Upper lobe of left lung (tissue), 6 donors: ENCODE data around the gene PDPK1. TPM values are rescaled to one million over a fixed set of nuclear protein-coding genes. Genes with fewer than 3 reads are reported as not detected.

ENCODE experiments used
- ATAC-seq, 2 donors: fragments of 200-7000 bp; cut with Tn5 transposase; one replicate each; pipeline ENCODE4 v1.9.1; 2022; ENCODE audit warnings: mild to moderate bottlenecking in 2 of 2, moderate library complexity in 2 of 2; ENCODE audit not compliant: low FRiP score in 2 of 2
- DNase-seq, 2 donors: peaks; one replicate each; pipeline ENCODE4 v3.0.0-alpha.2; 2019 to 2020
- H3K27ac ChIP-seq, 4 donors: fragments of 200-600 bp; sonication (generic); one replicate each; pipeline ENCODE4 v1.5.1; 2016 to 2019
- H3K27me3 ChIP-seq, 4 donors: fragments of 200-600 bp; sonication (generic); one replicate each; pipeline ENCODE4 v1.5.1; 2017 to 2019
- H3K36me3 ChIP-seq, 4 donors: fragments of 200-600 bp; sonication (generic); one replicate each; pipeline ENCODE4 v1.5.1; 2016 to 2019
- H3K4me1 ChIP-seq, 4 donors: fragments of 200-600 bp; sonication (generic); one replicate each; pipeline ENCODE4 v1.5.1; 2018 to 2019
- H3K4me3 ChIP-seq, 4 donors: fragments of 200-600 bp; sonication (generic); one replicate each; pipeline ENCODE4 v1.5.1; 2017 to 2019; ENCODE audit warnings: mild to moderate bottlenecking in 2 of 4, moderate library complexity in 1 of 4
- H3K9me3 ChIP-seq, 4 donors: fragments of 200-600 bp; sonication (generic); one replicate each; pipeline ENCODE4 v1.5.1; 2018 to 2019
- CTCF ChIP-seq, 6 experiments: fragments of 450-650 bp in 4 of 6; fragments of 200-600 bp in 2 of 6; sonication (generic) in 2 of 6; IDR thresholded peaks; one replicate each; pipeline ENCODE4 v1.5.1; 2016 to 2019; ENCODE audit warnings: antibody characterized with exemption in 6 of 6
- EP300 ChIP-seq, 4 donors: sonication (generic); formaldehyde crosslinking; IDR thresholded peaks; one replicate each; pipeline ENCODE4 v1.5.1; 2017; ENCODE audit warnings: antibody characterized with exemption in 4 of 4, control low read depth in 2 of 4
- POLR2A ChIP-seq, 4 donors: fragments of 450-650 bp; IDR thresholded peaks; one replicate each; pipeline ENCODE4 v1.5.1; 2016 to 2017; ENCODE audit warnings: antibody characterized with exemption in 4 of 4, mild to moderate bottlenecking in 2 of 4
- POLR2AphosphoS5 ChIP-seq, 2 donors: sonication (generic); formaldehyde crosslinking; IDR thresholded peaks; one replicate each; pipeline ENCODE4 v1.5.1; 2017; ENCODE audit warnings: antibody characterized with exemption in 2 of 2
- WGBS, 2 donors: methylation state at CpG; one replicate each; pipeline ENCODE4 v1.1.5; 2017 to 2018; 5-methylcytosine and 5-hydroxymethylcytosine counted together
- total RNA-seq, 6 donors: library from RNA; depleted of rRNA in 4 of 6; stranded (reverse); fragments of >200 nt in 4 of 6; gene quantifications; one replicate each; pipeline versions ENCODE4 v1.1.0 to v1.2.1, GENCODE V29; 2016 to 2021
- donor health status: DM: no; HTN: no; CAD: no; lungs with moderate emphysema.
- donor health status: DM: no; HTN: yes; CAD: no; lungs with severe emphysema.

Gene PDPK1
- total RNA-seq, 6 donors from 2014 or later = 39.4 to 83.1 (median 67.2) TPM

DNA sequence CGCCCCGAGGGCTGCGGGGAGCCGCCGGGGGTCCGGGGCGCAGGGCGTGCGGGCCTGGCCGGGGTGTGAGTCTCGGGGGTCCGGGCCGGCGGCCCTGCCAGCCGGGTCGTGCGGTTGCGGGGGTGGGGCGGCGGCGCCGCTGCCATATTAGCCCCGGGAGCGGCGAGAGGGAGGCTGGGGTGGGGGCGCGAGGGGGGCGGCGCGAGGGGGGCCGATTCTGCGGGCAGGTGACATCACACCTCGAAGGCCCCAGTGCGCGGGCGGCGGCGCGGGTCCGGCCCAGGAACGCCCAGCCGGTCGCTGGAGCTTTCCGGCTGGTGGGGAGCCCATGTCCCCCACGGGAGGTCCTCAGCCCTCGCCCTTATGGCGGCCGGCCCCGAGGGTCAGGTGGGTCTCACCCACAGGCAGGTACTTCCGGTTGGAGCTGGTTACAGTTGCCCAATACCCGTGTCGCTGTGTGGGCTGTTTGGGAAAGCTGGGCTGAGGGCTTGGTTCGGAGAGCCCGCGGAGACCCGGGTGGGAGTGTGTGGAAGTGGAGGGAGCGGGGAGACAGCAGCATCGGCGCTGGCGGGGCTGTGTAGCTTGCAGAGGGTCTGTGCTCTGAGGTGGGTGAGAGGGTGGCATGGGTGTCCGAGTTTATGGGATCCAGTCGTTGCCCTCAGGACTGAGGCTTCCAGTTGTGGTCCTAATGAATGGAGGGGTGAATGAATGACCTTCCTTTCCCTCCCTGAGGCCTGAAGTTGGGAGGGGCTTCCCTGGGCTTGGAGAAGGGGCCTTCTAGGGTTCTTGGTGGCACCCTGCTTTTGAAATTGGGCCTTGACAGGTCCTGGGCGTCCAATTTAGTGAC, 23.3 kb upstream of the PDPK1 start:
- TF ChIP-seq POLR2A (IDR thresholded peaks at IDR 0.05) (no peak), POLR2AphosphoS5 (IDR thresholded peaks at IDR 0.05) (peak in 1 of 2 donors; percentile 8)

DNA sequence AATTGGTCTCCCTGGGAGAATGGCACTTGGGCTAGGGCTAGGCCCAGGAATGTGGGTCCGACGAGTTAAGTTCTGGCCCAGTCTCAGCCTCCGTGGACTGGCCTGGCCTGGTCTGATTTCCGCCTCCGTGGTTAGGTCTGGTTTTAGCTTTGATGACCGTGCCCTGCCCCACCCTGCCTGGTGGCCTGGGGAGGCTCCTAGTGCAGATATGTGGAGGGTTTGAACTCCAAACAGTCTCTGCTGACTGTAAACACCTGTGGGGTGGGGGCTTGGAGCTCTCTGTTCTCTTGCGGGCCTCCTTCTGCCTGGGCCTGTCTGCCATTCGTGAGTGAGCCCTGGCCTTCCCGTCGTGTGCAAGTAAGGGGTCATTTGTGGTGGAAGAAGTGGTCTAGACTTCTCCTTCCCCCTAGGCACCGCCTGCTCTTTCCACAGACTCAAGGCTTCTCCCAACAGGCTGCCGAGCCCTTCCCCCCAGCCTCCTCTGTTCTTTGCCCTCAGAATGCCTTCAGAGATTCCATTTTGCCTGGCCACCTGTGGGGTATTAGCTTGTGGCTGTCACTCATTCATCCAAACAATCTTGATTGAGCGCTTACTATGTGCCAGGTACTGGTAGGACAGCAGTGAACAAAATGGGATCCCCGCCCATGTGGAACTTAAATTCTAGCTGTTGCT, 22.5 kb upstream of the PDPK1 start:
- WGBS, 2 donors = 25 to 54% methylated on average over 8 to 14 of the region's 14 CpGs
- peaks cover 59 to 77% (median 71%) of the 10 kb centered on the region in 4 donors for H3K4me1 ChIP-seq
- peaks cover 0 to 9% (median 3%) of the 10 kb centered on the region in 4 donors for H3K36me3 ChIP-seq
- ATAC-seq (peak in 1 of 2 donors; percentile 1), DNase-seq (no peak)
- H3K9me3 ChIP-seq = no peaks in the 10 kb centered on the region
- H3K4me3 ChIP-seq = peak overlapping the region; percentile 77 to 90 (median 82)
- H3K27me3 ChIP-seq = no peaks in the 10 kb centered on the region
- H3K27ac ChIP-seq = peak overlapping the region; percentile 98 to 100 (median 99)
- TF ChIP-seq POLR2AphosphoS5 (IDR thresholded peaks at IDR 0.05) (peak in 1 of 2 donors; percentile 9), EP300 (IDR thresholded peaks at IDR 0.05) (no peak), POLR2A (IDR thresholded peaks at IDR 0.05) (peak in 1 of 4 donors; percentile 58), CTCF (IDR thresholded peaks at IDR 0.05) (no peak)

More for the DNA sequence above, 23.3 kb upstream of the PDPK1 start:
- H3K4me1 ChIP-seq = peaks cover 55 to 73% (median 66%) of the 10 kb centered on the region in 4 donors
- DNase-seq (peak; percentile 73 to 92), ATAC-seq (no peak)
- peak overlapping the region; percentile 98 to 100 (median 99) for H3K27ac ChIP-seq
- WGBS, 2 donors = 2 to 5% methylated on average over 8 to 11 of the region's 63 CpGs
- H3K9me3 ChIP-seq = no peaks in the 10 kb centered on the region
- peak overlapping the region; percentile 77 to 90 (median 82) for H3K4me3 ChIP-seq
- H3K36me3 ChIP-seq = peaks cover 0 to 6% (median 2%) of the 10 kb centered on the region in 4 donors
- no peaks in the 10 kb centered on the region for H3K27me3 ChIP-seq

DNA sequence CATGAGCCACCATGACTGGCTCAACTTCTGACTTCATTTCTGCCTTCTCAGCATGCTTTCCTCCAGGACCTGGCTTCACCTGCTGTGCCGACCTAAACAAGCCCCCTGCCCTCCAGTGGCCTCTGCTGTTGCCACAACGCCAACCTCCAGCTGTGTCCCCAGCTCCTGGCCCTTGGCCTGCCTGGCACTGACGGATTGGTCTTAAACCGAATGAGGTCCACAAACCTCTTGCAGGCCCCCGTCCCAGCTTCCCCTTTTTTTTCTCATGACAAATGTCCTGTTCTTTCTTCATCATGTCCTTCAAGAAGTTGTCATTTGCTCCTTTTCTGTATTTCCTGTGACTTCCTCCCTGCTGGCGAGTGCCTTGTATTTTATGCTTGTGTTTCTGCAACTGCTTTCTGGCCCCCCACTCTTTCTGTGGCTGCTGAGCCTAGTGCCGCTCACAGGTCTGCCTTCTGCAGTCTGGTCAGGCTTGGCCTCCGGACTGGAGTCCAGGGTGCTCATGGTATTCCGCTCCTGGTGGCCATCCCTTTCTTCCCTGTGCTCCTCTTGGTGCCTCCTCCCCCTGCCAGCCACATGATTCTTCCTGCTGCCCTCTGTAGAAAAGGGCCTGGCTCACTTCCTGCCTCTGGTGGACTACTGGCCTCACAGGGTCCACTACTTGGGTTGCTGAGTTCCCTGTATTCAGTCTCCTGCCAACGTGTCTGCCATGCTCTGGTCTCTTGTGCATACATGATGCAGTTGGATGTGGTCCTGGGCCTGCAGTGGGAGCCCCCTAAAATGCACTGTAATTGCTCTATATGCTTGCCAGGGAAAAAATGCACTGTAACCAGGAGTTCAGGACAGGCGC, 21.2 kb upstream of the PDPK1 start:
- Histone ChIP-seq H3K4me1 (peaks cover 67 to 84% (median 75%) of the 10 kb centered on the region in 4 donors), H3K36me3 (peaks cover 0 to 9% (median 3%) of the 10 kb centered on the region in 4 donors), H3K4me3 (peak overlapping the region in 3 of 4 donors; percentile 82 to 90 (median 83)), H3K9me3 (no peaks in the 10 kb centered on the region), H3K27me3 (no peaks in the 10 kb centered on the region), H3K27ac (peak overlapping the region; percentile 98 to 100 (median 99))
- no peak for ATAC-seq
- TF ChIP-seq EP300 (IDR thresholded peaks at IDR 0.05) = no peak
- TF ChIP-seq CTCF (IDR thresholded peaks at IDR 0.05) = peak in 1 of 6 experiments; percentile 6
- TF ChIP-seq POLR2A (IDR thresholded peaks at IDR 0.05) = peak in 2 of 4 donors; percentile 19 to 52
- WGBS, 2 donors = 45 to 59% methylated on average over 9 to 10 of the region's 11 CpGs
- peak in 1 of 2 donors; percentile 48 for DNase-seq

GRCh38 chr16:2517954-2518605, 19.7 kb upstream of the PDPK1 start:
- Histone ChIP-seq H3K27ac (peak overlapping the region; percentile 98 to 100 (median 99)), H3K36me3 (peaks cover 0 to 19% (median 5%) of the 10 kb centered on the region in 4 donors), H3K9me3 (no peaks in the 10 kb centered on the region), H3K4me3 (peak overlapping the region in 1 of 4 donors; percentile 73), H3K4me1 (peaks cover 61 to 76% (median 65%) of the 10 kb centered on the region in 4 donors), H3K27me3 (no peaks in the 10 kb centered on the region)
- TF ChIP-seq POLR2AphosphoS5 (IDR thresholded peaks at IDR 0.05) = no peak
- no peak for TF ChIP-seq EP300 (IDR thresholded peaks at IDR 0.05)
- no peak for TF ChIP-seq POLR2A (IDR thresholded peaks at IDR 0.05)
- no peak for TF ChIP-seq CTCF (IDR thresholded peaks at IDR 0.05)
- ATAC-seq = no peak
- peak in 1 of 2 donors; percentile 45 for DNase-seq
- WGBS, 2 donors = 76 to 81% methylated on average over 12 of the region's 12 CpGs
